Smooth muscle cell (in vitro differentiated cells): ENCODE measurements around the gene MYL11. TPM values are rescaled to one million over a fixed set of nuclear protein-coding genes. Genes with fewer than 3 reads are reported as not detected.

Experiments
- DNase-seq: peaks from one replicate; lab custom pipeline; 2025; ENCODE audit not compliant: unreplicated experiment; lab: John Stamatoyannopoulos, UW
- H2AFZ ChIP-seq: fragments of 200-600 bp; sonication (generic); 2 replicates; pipeline ENCODE4 v1.6.0; 2016; ENCODE audit warnings: antibody characterized with exemption, low read depth, mild to moderate bottlenecking
- H3F3A ChIP-seq: fragments of 200-600 bp; sonication (generic); 2 replicates; pipeline ENCODE4 v1.6.0; 2017; ENCODE audit warnings: antibody characterized with exemption, low read depth
- H3K27ac ChIP-seq: fragments of 200-600 bp; sonication (generic); 2 replicates; pipeline ENCODE4 v1.5.1; 2016; ENCODE audit warnings: low read depth, mild to moderate bottlenecking
- H3K27me3 ChIP-seq: fragments of 200-600 bp; sonication (generic); 2 replicates; pipeline ENCODE4 v1.6.1; 2016; ENCODE audit warnings: low read depth, mild to moderate bottlenecking
- H3K36me3 ChIP-seq: fragments of 200-600 bp; sonication (generic); 2 replicates; pipeline ENCODE4 v1.5.1; 2016; ENCODE audit warnings: low read depth
- H3K4me1 ChIP-seq: fragments of 200-600 bp; sonication (generic); 2 replicates; pipeline ENCODE4 v1.5.1; 2016; ENCODE audit warnings: low read depth
- H3K4me2 ChIP-seq: fragments of 200-600 bp; sonication (generic); 2 replicates; pipeline ENCODE4 v1.6.0; 2016; ENCODE audit warnings: mild to moderate bottlenecking
- H3K4me3 ChIP-seq: fragments of 200-600 bp; sonication (generic); 2 replicates; pipeline ENCODE4 v1.5.1; 2016; ENCODE audit warnings: mild to moderate bottlenecking
- H3K79me2 ChIP-seq: fragments of 200-600 bp; sonication (generic); 2 replicates; pipeline ENCODE4 v1.6.0; 2016; ENCODE audit warnings: low read depth, mild to moderate bottlenecking
- H3K9ac ChIP-seq: fragments of 200-600 bp; sonication (generic); 2 replicates; pipeline ENCODE4 v1.6.0; 2016; ENCODE audit warnings: low read depth
- H3K9me3 ChIP-seq: fragments of 200-600 bp; sonication (generic); replicated peaks from 2 replicates; pipeline ENCODE4 v1.5.1; 2016; ENCODE audit warnings: low read depth
- H4K20me1 ChIP-seq: fragments of 200-600 bp; sonication (generic); 2 replicates; pipeline ENCODE4 v1.6.0; 2016; ENCODE audit warnings: low read depth
- WGBS: methylation state at CpG from one replicate; pipeline ENCODE4 v1.1.7; 2016; ENCODE audit warnings: low lambda C conversion rate; 5-methylcytosine and 5-hydroxymethylcytosine counted together
- polyA plus RNA-seq: library from polyadenylated mRNA; unstranded; fragments of >200 nt; fragmentation: Nextera tagmentation; extraction: Ambion mirVana; gene quantifications from 2 replicates; pipeline ENCODE4 v1.2.1, GENCODE V29; 2016
- total RNA-seq: library from RNA; depleted of rRNA; stranded (reverse); fragments of >200 nt; gene quantifications from 2 replicates; pipeline ENCODE4 v1.2.3, GENCODE V29; 2014
- TF ChIP-seq, protein P1 (sequence below): fragments of 200-600 bp; sonication (generic); IDR thresholded peaks from 2 replicates; pipeline ENCODE4 v1.5.1; 2017; ENCODE audit warnings: borderline replicate concordance, mild to moderate bottlenecking, antibody characterized with exemption; ENCODE audit not compliant: insufficient read depth, poor library complexity, severe bottlenecking

The MYL11 gene
- total and polyA plus RNA-seq, 2 experiments from 2014 or later, result 3.6 TPM; not detected in 1

GRCh38 chr16:30350134-30350871, 24.3 kb upstream of the MYL11 start:
- H3K4me3 ChIP-seq, result no peak overlapping the region
- 96% methylated on average over 3 of the region's 3 CpGs for WGBS
- H3F3A ChIP-seq, result peaks cover 3% of the 10 kb centered on the region
- H2AFZ ChIP-seq, result no peak overlapping the region
- H3K9ac ChIP-seq, result no peak overlapping the region
- no peaks in the 10 kb centered on the region for H3K27me3 ChIP-seq
- no peak overlapping the region for H3K4me2 ChIP-seq
- H3K4me1 ChIP-seq, result peaks cover 8% of the 10 kb centered on the region
- DNase-seq, result no peak
- H3K79me2 ChIP-seq, result peaks cover 15% of the 10 kb centered on the region
- no peak overlapping the region for H3K27ac ChIP-seq
- TF ChIP-seq, protein P1, sequence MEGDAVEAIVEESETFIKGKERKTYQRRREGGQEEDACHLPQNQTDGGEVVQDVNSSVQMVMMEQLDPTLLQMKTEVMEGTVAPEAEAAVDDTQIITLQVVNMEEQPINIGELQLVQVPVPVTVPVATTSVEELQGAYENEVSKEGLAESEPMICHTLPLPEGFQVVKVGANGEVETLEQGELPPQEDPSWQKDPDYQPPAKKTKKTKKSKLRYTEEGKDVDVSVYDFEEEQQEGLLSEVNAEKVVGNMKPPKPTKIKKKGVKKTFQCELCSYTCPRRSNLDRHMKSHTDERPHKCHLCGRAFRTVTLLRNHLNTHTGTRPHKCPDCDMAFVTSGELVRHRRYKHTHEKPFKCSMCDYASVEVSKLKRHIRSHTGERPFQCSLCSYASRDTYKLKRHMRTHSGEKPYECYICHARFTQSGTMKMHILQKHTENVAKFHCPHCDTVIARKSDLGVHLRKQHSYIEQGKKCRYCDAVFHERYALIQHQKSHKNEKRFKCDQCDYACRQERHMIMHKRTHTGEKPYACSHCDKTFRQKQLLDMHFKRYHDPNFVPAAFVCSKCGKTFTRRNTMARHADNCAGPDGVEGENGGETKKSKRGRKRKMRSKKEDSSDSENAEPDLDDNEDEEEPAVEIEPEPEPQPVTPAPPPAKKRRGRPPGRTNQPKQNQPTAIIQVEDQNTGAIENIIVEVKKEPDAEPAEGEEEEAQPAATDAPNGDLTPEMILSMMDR, result no peak
- no peaks in the 10 kb centered on the region for H4K20me1 ChIP-seq
- H3K36me3 ChIP-seq, result no peaks in the 10 kb centered on the region
- H3K9me3 ChIP-seq, result no peaks in the 10 kb centered on the region

- Histone ChIP-seq H3K27ac (no peak overlapping the region), H3K4me2 (no peak overlapping the region), H3K4me1 (peaks cover 9% of the 10 kb centered on the region), H3K27me3 (no peaks in the 10 kb centered on the region), H3K9me3 (no peaks in the 10 kb centered on the region), H3K4me3 (no peak overlapping the region), H3K36me3 (no peaks in the 10 kb centered on the region), H3F3A (peaks cover 3% of the 10 kb centered on the region), H3K9ac (no peak overlapping the region), H2AFZ (no peak overlapping the region), H4K20me1 (no peaks in the 10 kb centered on the region), H3K79me2 (peaks cover 15% of the 10 kb centered on the region)
- TF ChIP-seq, protein P1, result no peak
- WGBS, result 98% methylated on average over 15 of the region's 15 CpGs
- no peak for DNase-seq
Observed at GRCh38 chr16:30351001-30351441, 23.6 kb upstream of the MYL11 start.

GRCh38 chr16:30351586-30352419, 22.8 kb upstream of the MYL11 start:
- WGBS, result 95% methylated on average over 11 of the region's 11 CpGs

More at GRCh38 chr16:30351586-30352419, 22.8 kb upstream of the MYL11 start:
- H2AFZ ChIP-seq, result no peak overlapping the region
- no peaks in the 10 kb centered on the region for H3K9me3 ChIP-seq
- TF ChIP-seq, protein P1, result no peak
- no peak overlapping the region for H3K4me2 ChIP-seq
- DNase-seq, result no peak
- H3K4me1 ChIP-seq, result peaks cover 16% of the 10 kb centered on the region
- H3K4me3 ChIP-seq, result no peak overlapping the region
- H3K27ac ChIP-seq, result no peak overlapping the region
- peaks cover 15% of the 10 kb centered on the region for H3K79me2 ChIP-seq
- H3F3A ChIP-seq, result peaks cover 3% of the 10 kb centered on the region
- H3K9ac ChIP-seq, result no peak overlapping the region
- no peaks in the 10 kb centered on the region for H3K27me3 ChIP-seq
- no peaks in the 10 kb centered on the region for H3K36me3 ChIP-seq
- no peaks in the 10 kb centered on the region for H4K20me1 ChIP-seq
